Endodermal cell (in vitro differentiated cells): Measurements from ENCODE around the gene SPATA20. TPM values are rescaled to one million over a fixed set of nuclear protein-coding genes. Genes with fewer than 3 reads are reported as not detected.

ENCODE experiments used
- DNase-seq: peaks from one replicate; pipeline ENCODE4 v3.0.0-alpha.2; 2017
- H3K27ac ChIP-seq: 2 replicates; pipeline ENCODE4 v1.5.1; 2013; ENCODE audit warnings: mild to moderate bottlenecking, low read depth, low read length, moderate library complexity
- H3K27me3 ChIP-seq: 2 replicates; pipeline ENCODE4 v1.6.1; 2013; ENCODE audit warnings: mild to moderate bottlenecking, low read length, moderate library complexity; ENCODE audit not compliant: insufficient read depth, control insufficient read depth, poor library complexity, severe bottlenecking
- H3K36me3 ChIP-seq: 2 replicates; pipeline ENCODE4 v1.7.0; 2013; ENCODE audit warnings: mild to moderate bottlenecking, low read length, moderate library complexity; ENCODE audit not compliant: control insufficient read depth, insufficient read depth
- H3K4me1 ChIP-seq: one replicate; pipeline ENCODE4 v1.7.0; 2013; ENCODE audit warnings: low read length; ENCODE audit not compliant: control insufficient read depth, insufficient read depth
- H3K4me3 ChIP-seq: 2 replicates; pipeline ENCODE4 v1.5.1; 2013; ENCODE audit warnings: mild to moderate bottlenecking, low read length, moderate library complexity
- H3K9ac ChIP-seq: 2 replicates; pipeline ENCODE4 v1.6.1; 2013; ENCODE audit warnings: mild to moderate bottlenecking, low read length, moderate library complexity; ENCODE audit not compliant: poor library complexity, severe bottlenecking; ENCODE audit errors: extremely low read depth
- H3K9me3 ChIP-seq: 2 replicates; pipeline ENCODE4 v1.6.1; 2013; ENCODE audit warnings: mild to moderate bottlenecking, low read length, moderate library complexity; ENCODE audit not compliant: control insufficient read depth
- H3K27ac Mint-ChIP-seq: 2 replicates; pipeline ENCODE4 v1.8.0; 2020; ENCODE audit warnings: mixed read lengths
- H3K27me3 Mint-ChIP-seq: 2 replicates; pipeline ENCODE4 v1.8.0; 2021; ENCODE audit warnings: mild to moderate bottlenecking, mixed read lengths; ENCODE audit not compliant: insufficient read depth
- H3K36me3 Mint-ChIP-seq: 2 replicates; pipeline ENCODE4 v1.8.0; 2020; ENCODE audit warnings: low read depth, mixed read lengths
- H3K4me1 Mint-ChIP-seq: 2 replicates; pipeline ENCODE4 v1.8.0; 2020; ENCODE audit warnings: mixed read lengths
- H3K4me3 Mint-ChIP-seq: 2 replicates; pipeline ENCODE4 v1.8.0; 2020; ENCODE audit warnings: mild to moderate bottlenecking, moderate library complexity, mixed read lengths
- H3K9me3 Mint-ChIP-seq: 2 replicates; pipeline ENCODE4 v1.8.0; 2020; ENCODE audit warnings: mild to moderate bottlenecking, mixed read lengths
- WGBS, 2 experiments: methylation state at CpG; one replicate each; pipeline versions ENCODE4 v1.1.5 to v1.1.7; 2013; ENCODE audit warnings: missing lambda C conversion rate in 2 of 2, mixed read lengths in 1 of 2; ENCODE audit not compliant: insufficient coverage in 1 of 2, insufficient read length in 1 of 2; 5-methylcytosine and 5-hydroxymethylcytosine counted together
- total RNA-seq, 2 donors: library from RNA; stranded (reverse); fragmentation: NEBNext Ultra II Directional in 1 of 2; extraction: Animal tissue kit (Norgen Biotek cat#: 25700) in 1 of 2; gene quantifications; 2 replicates in 1 of 2; 3 replicates in 1 of 2; pipeline ENCODE4 v1.2.1, GENCODE V29; 2021
- TF ChIP-seq, protein P1 (sequence below): fragments of 200-600 bp; sonication (generic); conservative IDR thresholded peaks from 2 replicates; pipeline ENCODE4 v1.5.0; 2021; ENCODE audit warnings: antibody characterized with exemption, mild to moderate bottlenecking

Gene SPATA20
- total RNA-seq, 2 donors from 2014 or later = 40.4 to 40.5 TPM

DNA sequence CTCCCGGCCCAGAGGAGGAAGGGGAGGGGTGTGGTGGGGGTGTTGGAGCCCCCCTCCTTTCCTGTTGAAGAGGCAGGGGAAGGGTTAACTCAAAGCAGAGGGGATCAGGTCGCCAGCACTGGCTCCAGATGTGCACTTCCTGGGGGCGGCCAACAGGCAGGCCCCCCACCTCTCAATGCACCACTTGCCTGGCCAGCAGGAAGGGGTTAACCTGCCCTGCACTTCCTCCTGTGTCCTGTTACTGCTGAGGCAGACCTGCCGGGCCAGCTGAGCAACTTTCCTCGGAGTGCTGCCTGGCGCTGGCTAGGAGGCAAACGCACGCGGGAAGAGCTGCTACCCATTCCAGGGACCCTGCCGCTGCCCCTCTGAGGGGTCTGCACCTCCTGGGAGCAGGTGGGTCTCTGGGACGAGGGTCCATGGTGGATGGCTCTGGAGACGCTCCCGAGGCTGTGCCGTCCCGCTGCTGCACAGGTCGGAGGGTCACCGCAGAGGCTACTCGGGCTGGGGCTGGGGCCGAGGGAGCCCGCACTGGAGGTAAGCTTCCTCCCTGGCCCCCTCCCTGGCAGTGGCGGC is 14.4 kb upstream of the SPATA20 start, which contains the start of gene EPN3:
EPN3 (plus strand) TSS at position 284 of the 573 bp plus-strand sequence. CDS start 3,822 bp downstream, outside the sequence.
- H3K4me3 ChIP-seq = peak within 1 kb of the TSS; percentile 67
- Mint-ChIP-seq H3K36me3 (no peaks in the 10 kb centered on the region), H3K27me3 (peaks cover 72% of the 10 kb centered on the region), H3K27ac (no peak within 1 kb of the TSS), H3K4me1 (peaks cover 14% of the 10 kb centered on the region), H3K4me3 (peak within 1 kb of the TSS; percentile 48), H3K9me3 (no peaks in the 10 kb centered on the region)
- DNase-seq = peak; percentile 90
- H3K9ac ChIP-seq = peak within 1 kb of the TSS; percentile 11
- no peaks in the 10 kb centered on the region for H3K36me3 ChIP-seq
- H3K27me3 ChIP-seq = peaks cover 45% of the 10 kb centered on the region
- WGBS, 2 experiments = 2 to 10% methylated on average over 12 to 21 of the region's 21 CpGs
- H3K27ac ChIP-seq = no peak within 1 kb of the TSS
- TF ChIP-seq, protein P1, sequence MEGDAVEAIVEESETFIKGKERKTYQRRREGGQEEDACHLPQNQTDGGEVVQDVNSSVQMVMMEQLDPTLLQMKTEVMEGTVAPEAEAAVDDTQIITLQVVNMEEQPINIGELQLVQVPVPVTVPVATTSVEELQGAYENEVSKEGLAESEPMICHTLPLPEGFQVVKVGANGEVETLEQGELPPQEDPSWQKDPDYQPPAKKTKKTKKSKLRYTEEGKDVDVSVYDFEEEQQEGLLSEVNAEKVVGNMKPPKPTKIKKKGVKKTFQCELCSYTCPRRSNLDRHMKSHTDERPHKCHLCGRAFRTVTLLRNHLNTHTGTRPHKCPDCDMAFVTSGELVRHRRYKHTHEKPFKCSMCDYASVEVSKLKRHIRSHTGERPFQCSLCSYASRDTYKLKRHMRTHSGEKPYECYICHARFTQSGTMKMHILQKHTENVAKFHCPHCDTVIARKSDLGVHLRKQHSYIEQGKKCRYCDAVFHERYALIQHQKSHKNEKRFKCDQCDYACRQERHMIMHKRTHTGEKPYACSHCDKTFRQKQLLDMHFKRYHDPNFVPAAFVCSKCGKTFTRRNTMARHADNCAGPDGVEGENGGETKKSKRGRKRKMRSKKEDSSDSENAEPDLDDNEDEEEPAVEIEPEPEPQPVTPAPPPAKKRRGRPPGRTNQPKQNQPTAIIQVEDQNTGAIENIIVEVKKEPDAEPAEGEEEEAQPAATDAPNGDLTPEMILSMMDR = no peak
- H3K4me1 ChIP-seq = peaks cover 3% of the 10 kb centered on the region
- no peaks in the 10 kb centered on the region for H3K9me3 ChIP-seq

- H3K36me3 ChIP-seq = no peaks in the 10 kb centered on the region
- no peaks in the 10 kb centered on the region for H3K9me3 ChIP-seq
- Mint-ChIP-seq H3K4me1 (peaks cover 14% of the 10 kb centered on the region), H3K27me3 (peaks cover 70% of the 10 kb centered on the region), H3K27ac (no peak overlapping the region), H3K9me3 (no peaks in the 10 kb centered on the region), H3K36me3 (no peaks in the 10 kb centered on the region), H3K4me3 (peak overlapping the region; percentile 48)
- no peak for DNase-seq
- H3K27ac ChIP-seq = no peak overlapping the region
- peaks cover 45% of the 10 kb centered on the region for H3K27me3 ChIP-seq
- H3K9ac ChIP-seq = no peak overlapping the region
- peaks cover 3% of the 10 kb centered on the region for H3K4me1 ChIP-seq
- TF ChIP-seq, protein P1 = no peak
- H3K4me3 ChIP-seq = no peak overlapping the region
- WGBS, 2 experiments = 30 to 39% methylated on average over 2 to 5 of the region's 5 CpGs
Observed at GRCh38 chr17:50533185-50533584, 13.8 kb upstream of the SPATA20 start.

DNA sequence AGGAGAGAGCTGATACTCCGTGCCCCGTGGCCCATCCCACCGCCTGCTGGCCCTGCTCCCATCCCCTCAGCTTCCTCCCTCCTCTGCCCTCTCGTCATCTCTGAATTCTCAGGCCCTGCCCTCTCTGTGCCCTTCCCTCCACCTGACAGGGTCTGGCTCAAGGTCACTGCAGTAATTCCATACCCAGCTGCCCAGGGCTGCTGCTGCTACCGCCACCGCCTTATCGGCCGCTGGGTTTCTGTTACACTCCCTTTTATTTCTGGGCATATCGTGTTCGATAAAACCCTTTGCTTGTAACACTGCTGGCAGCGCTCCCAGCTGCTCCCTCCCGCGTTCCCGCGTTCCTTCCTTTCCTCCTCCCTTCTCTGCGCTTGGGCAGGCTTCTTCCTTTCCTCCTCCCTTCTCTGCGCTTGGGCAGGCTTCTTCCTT is 13.2 kb upstream of the SPATA20 start:
- 10 to 19% methylated on average over 12 to 17 of the region's 17 CpGs for WGBS, 2 experiments
- H3K27ac ChIP-seq = no peak overlapping the region
- H3K27ac Mint-ChIP-seq = no peak overlapping the region
- peak overlapping the region; percentile 48 for H3K4me3 Mint-ChIP-seq
- H3K9me3 ChIP-seq = no peaks in the 10 kb centered on the region
- peak; percentile 74 for DNase-seq
- H3K27me3 ChIP-seq = peaks cover 45% of the 10 kb centered on the region
- H3K4me1 ChIP-seq = peaks cover 3% of the 10 kb centered on the region
- no peaks in the 10 kb centered on the region for H3K36me3 ChIP-seq
- H3K4me1 Mint-ChIP-seq = peaks cover 14% of the 10 kb centered on the region
- no peaks in the 10 kb centered on the region for H3K9me3 Mint-ChIP-seq
- H3K9ac ChIP-seq = peak overlapping the region; percentile 11
- TF ChIP-seq, protein P1 = no peak
- H3K27me3 Mint-ChIP-seq = peaks cover 70% of the 10 kb centered on the region
- H3K4me3 ChIP-seq = no peak overlapping the region
- H3K36me3 Mint-ChIP-seq = no peaks in the 10 kb centered on the region
